ENCODE results near the gene GTF3C6. TPM values are rescaled to one million over a fixed set of nuclear protein-coding genes. Genes with fewer than 3 reads are reported as not detected.
"Not testable (repeated sequence)": the region's sequence is repeated elsewhere in the genome, so short reads cannot be mapped to it uniquely, and the experiment has no call there.

The GTF3C6 gene, protein sequence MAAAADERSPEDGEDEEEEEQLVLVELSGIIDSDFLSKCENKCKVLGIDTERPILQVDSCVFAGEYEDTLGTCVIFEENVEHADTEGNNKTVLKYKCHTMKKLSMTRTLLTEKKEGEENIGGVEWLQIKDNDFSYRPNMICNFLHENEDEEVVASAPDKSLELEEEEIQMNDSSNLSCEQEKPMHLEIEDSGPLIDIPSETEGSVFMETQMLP
- 119 and 122 TPM in 2 replicates for total RNA-seq

DNA sequence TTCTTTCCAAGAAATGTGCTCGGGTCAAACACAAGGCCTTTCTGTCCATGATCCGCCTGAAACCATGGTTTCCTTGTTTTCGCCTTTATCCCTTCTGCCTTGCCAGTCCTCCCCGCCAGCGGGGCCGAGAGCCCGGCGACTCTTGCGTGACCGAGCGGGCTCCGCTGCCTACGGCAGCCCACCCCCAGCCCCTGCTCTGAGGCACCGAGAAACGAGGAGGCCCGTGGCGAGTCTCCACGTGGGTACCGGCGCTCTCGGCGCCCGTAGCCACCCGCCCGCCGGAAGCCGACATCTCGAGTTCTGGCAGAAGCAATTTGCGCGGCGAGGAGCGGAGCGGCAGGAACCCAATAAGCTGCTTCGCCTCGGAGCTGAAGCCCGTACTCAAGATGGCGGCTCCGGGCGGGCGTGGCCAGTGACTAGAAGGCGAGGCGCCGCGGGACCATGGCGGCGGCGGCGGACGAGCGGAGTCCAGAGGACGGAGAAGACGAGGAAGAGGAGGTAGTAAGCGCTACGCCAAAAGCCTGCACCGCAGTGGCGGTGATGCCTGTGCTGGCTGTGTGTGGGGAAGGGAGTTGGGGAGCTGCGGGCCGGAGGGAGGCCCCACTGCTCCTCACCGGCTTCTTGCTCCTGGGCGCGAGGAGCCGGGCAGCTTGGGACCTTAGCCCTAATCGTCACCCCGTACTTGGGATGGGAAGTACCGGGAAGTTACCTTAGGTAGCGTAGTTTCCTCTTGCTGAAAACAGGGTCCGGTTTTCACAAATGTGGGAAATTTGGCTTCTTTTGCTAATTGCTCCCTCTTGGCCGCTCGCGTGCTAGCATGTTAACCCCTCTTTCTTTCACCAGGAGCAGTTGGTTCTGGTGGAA, at the start of gene GTF3C6:
GTF3C6 (plus strand) TSS at position 378 of the 864 bp plus-strand sequence; CDS start at position 442, 64 bp downstream.
- intact Hi-C loops (cut with micrococcal nuclease) = loop anchor here (1.0 kb wide), 4 partner anchors 14 to 143 kb away; partner anchors contain the start of genes AMD1 and CDK19

DNA sequence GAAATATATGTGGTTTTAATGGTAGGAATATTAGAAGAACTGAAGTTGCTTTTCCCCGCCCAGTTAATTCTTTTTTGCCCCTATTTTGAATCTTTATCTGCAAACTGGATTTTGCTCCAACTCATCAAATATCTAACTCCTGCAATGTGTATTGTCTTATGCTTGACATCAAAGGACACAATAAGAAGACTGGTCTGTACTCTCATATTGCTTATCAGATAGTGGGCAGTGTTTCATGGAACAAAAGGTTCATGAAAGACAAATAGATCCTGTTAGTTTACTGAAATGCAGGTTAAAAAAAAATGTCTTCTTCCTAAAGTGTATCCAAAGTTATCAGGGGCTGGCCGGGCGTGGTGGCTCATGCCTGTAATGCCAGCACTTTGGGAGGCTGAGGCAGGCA, 27.7 kb upstream of the GTF3C6 start:
- intact Hi-C loops (cut with micrococcal nuclease) = loop anchor here (2.0 kb wide), 1 partner anchor 14 kb away; no protein-coding TSS in a partner anchor

DNA sequence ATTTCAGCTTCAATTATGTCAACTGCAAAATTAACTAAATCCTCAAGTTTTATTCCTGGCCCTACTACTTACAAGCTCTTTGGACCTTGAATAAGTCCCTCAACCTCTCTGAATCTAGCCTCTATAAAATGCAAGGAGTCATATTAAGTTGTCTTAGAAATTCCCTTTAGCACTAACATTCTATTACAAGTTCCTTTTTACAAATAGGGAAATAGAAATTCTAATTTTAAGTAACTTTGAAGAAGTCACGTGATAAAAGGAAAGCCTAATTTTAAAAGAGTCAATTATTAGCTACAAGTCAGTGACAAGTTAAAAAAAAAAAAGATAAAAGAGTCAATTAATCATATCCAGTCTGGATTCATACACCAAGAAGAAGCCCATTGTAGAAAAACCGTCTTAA, 24.6 kb upstream of the GTF3C6 start:
- intact Hi-C loops (cut with micrococcal nuclease) = no loop called here

DNA sequence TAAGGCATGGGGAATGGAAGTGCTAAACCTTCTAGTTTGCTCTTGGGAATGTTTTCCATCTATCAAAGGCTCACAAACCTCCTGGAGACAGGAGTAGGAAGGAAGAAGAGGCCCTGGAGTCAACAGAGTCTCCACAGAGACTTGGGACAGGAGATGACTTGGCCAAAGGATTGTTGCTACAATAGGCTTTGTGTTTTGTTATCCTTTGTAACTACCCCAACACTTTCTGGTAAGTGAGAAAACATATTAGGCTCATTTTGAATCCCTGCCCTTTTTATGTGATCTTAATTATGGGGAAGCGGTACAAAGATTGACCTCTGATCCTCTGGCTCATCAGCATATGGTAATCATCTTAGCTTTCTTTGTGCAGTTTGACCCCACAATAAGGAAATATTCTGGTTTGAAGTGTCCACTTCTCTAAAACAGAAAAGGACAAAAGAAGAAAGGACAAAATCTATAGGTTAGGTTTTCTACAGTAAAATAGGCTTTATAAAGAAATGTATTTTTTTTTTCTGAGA, 24.1 kb upstream of the GTF3C6 start:
- intact Hi-C loops (cut with micrococcal nuclease) = no loop called here

DNA sequence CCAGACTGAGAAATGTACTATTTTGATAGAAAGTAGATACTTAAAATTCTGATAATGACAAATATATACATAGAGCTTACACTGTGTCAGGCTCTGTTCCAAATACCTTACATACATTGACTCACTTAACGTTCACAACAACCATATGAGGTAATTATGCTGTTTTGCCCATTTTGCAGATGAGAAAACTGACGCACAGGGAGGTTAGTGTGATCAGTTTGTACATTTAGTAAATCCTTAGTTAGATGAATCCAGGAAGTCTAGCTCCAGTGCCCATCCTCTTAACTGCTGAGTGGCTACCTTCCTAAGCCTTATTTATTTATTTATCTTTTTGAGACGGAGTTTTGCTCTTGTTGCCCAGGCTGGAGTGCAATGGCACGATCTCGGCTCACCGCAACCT, 23.3 kb upstream of the GTF3C6 start:
- intact Hi-C loops (cut with micrococcal nuclease) = no loop called here

DNA sequence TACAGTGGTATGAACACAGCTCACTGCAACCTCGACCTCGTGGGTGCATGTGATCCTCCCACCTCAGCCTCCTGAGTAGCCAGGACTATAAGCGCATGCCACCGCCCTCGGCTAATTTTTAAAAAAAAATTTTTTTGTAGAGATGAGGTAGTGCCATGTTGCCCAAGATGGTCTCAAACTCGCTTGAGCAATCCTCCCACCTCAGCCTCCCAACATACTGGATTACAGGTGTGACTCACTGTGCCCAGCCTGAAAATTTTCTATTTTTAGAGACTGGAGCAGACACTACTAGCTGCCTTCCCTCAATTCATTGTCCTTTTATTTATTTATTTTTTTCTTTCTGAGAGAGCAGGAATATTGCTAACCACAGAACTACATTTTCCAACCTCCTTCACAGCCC, 20.3 kb upstream of the GTF3C6 start:
- intact Hi-C loops (cut with micrococcal nuclease) = no loop called here

DNA sequence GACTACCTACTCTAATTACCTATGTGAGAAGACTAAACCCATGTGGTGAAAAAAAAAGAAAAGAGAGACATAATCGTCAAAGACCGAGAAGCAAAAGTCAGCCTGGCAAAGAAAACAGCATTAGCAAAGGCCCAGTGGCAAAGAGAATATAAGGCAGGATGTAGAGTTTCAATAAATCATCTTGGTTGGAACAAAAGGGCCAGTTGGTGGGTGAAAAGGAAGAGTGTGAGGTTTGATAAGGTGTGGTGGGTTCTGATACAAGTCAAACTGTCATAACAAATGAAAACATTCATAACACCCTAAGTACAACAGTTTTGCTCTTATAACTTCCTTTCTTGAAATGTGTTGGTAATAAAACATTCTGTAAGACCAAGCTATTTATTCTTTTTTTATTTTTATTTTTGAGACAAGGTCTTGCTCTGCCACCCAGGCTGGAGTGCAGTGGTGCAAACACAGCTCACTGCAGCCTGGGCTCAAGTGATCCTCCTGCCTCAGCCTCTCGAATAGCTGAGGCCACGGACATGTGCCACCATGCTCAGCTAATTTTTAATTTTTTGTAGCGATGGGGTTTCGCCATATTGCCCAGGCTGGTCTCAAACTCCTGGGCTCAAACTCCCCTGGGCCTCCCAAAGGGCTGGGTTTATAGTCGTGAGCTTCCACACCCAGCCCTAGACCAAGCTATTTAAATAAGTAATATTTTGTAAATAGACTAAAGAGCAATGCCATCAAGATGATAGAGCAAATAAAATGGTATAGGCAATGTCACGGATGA, 18.9 kb upstream of the GTF3C6 start:
- intact Hi-C loops (cut with micrococcal nuclease) = loop anchor here (5.0 kb wide), 1 partner anchor 43 kb away; the partner anchor contains the start of gene RPF2

DNA sequence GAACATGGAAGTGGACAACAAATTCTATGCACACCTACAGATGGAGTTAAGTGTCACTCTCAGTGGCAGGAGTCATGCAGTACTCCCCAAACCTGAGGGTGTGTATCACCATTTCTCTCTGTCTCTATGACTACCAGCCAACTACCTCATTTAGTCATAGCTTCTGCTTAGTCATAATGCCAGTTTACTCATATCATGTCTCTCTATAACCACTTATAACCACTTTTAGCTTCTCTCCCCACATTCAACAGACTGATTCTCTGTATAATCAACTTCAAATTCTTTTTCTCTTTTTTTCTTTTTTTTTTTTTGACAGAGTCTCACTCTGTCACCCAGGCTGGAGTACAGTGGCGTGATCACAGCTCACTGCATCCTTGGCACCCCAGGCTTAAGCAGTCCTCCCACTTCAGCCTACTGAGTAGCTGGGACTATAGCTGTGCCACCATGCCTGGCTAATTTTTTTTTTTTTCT, 13.8 kb upstream of the GTF3C6 start:
- intact Hi-C loops (cut with micrococcal nuclease) = loop anchor here (1.0 to 5.0 kb wide), 8 partner anchors 14 to 487 kb away; partner anchors contain the start of genes CDK19, GTF3C6 and RPF2

DNA sequence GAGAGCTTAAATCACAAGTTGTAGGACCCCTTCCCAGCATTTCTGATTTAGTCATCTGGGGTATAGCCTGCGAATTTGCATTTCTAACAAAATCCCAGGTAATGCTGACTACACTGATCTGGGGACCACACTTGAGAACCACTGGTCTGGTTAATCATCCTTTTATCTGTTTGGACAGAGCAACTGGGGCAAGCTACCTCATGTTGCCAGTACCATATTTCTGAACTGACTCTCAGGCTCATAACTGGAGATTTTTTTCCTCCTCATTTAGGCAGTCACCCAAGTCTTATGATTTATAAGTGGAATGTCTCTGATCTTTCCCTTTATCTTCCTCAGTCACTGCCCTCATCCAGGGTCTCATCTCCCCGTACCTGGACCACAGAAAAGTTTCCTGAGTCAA, 12.0 kb upstream of the GTF3C6 start:
- intact Hi-C loops (cut with micrococcal nuclease) = loop anchor here (5.0 kb wide), 2 partner anchors 44 to 489 kb away; no protein-coding TSS in a partner anchor

DNA sequence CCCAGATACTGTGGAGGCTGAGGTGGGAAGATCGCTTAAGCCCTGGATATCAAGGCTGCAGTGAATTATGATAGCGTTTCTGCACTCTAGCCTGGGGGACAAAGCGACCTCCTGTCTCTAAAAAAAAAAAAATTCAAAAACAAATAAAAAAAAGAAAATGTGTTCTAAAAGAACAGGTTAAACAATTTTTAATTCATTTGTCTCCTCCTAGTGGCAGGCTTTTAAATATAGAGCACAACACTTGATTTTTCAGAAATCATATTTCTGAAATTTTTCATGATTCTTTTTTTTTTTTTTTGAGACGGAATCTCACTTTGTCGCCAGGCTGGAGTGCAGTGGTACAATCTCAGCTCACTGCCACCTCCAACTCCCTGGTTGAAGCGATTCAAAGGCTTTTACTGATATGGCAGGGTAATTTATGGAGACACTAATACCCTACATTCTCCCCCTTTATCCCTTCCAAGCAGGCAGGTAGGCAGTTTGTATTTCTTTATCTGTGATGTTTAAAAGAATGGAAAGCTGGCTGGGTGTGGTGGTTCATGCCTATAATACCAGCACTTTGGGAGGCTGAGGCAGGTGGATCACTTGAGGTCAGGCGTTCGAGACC, 8.7 kb upstream of the GTF3C6 start:
- intact Hi-C loops (cut with micrococcal nuclease) = loop anchor here (1.0 to 5.0 kb wide), 4 partner anchors 47 to 492 kb away; no protein-coding TSS in a partner anchor

DNA sequence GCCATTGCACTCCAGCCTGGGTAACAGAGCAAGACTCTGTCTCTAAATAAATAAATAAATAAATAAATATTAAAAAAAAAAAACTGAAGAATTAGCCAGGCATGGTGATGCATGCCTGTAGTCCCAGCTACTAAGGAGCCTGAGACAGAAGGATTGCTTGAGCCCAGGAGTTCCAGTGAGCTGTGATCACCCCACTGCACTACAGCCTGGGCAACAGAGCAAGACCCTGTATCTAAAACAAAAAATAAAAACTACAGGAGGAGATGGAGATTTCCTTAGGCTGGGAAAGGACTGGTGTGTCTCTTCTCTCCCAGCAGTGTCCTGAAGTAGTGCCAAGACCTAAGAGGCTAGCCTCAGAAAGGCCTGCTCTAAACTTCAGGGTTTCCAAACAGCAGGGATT, 8.1 kb upstream of the GTF3C6 start:
- intact Hi-C loops (cut with micrococcal nuclease) = no loop called here

DNA sequence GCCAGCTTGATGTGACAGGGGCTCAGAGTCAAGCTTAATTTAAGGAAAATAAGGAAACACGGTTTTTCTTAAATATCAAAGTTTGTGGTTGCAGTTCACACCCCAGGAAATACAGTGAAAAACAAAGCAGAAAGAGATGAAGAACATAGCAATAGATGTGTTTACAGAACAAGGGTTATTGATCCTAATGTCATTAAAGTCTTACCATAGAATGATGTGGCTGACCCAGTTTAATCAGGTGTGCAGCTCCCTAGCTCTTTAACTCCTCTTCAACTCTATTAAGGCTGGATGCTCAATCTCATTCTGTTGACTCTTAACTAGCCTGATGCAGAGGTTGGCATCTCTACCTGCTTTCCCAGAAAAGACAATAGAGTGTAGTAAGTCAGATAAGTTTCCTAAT, 7.5 kb upstream of the GTF3C6 start:
- intact Hi-C loops (cut with micrococcal nuclease) = no loop called here

DNA sequence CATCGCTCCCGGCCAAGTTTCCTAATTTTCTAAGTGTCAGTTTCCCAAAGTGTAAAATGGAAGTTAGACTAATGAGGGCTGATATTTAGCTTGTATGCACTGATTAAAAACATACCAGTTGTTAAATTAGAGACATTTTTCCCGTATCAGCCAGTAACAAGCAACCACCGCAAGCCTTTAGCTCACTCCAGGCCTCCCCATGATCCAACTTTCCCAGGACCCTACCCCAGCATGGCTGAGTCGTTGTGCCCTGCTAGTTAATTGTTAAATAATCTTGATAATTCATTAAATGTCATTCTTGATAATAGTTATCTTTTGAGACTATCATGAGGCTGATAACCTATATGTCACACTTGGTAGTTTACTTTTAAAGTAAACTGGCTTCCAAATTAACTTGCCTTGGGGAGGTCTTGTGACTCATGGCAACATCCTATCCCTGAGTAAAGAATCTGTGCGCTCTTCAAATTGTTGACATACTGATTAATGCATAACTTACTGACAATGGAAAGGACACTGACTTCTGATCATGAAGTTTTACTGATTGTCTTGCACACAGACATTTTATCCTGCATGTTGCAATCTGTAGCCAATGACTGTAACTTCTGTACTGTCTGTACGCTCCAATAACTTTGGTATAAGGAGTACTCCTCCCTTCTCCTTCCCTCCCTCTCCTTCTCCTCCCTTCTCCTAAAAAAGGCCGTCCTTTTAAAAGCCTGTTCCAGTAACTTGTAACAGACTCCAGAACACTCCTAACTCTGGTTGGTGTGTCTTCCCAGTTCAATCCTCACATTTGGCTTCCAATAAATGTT, 6.3 kb upstream of the GTF3C6 start:
- intact Hi-C loops (cut with micrococcal nuclease) = no loop called here

DNA sequence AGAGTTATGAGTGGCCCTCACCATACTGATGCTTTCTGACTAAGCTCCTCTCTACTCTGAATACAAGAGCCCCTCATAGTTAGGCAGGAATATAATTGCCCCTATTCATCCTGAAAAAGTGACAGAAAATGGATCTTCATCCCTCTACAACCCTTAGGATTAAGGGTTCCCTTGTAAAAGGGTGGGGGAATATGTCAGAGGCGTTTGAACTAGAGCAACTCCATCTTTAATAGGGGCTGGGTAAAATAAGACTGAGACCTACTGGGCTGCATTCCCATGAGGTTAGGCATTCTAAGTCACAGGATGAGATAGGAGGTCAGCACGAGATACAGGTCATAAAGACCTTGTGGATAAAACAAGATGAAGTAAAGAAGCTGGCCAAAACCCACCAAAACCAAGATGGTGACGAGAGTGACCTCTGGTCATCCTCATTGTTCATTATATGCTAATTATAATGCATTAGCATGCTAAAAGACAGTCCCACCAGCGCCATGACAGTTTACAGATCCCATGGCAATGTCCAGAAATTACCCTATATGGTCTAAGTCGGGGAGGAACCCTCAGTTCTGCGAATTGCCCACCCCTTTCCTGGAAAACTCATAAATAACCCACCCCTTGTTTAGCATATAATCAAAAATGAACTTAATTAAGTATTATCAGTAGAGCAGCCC, 4.7 kb upstream of the GTF3C6 start:
- intact Hi-C loops (cut with micrococcal nuclease) = no loop called here

DNA sequence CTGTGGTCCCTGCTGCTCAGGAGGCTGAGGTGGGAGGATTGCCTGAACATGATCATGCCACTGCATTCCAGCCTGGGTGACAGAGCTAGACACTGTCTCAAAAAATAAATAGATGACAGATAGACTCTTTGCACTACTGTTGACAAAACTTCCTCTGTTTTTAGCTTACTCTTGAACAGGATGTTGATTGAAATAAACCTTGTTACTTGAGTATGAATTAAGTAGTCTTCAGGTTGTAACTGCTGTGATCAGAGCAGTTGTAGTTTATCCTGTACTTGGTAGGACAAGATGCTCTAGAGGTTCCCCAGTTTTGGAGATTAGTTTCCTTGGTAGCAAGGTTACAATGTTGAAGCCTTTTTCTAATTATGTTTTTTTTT, 1.5 kb downstream of the GTF3C6 start:
- intact Hi-C loops (cut with micrococcal nuclease) = no loop called here

DNA sequence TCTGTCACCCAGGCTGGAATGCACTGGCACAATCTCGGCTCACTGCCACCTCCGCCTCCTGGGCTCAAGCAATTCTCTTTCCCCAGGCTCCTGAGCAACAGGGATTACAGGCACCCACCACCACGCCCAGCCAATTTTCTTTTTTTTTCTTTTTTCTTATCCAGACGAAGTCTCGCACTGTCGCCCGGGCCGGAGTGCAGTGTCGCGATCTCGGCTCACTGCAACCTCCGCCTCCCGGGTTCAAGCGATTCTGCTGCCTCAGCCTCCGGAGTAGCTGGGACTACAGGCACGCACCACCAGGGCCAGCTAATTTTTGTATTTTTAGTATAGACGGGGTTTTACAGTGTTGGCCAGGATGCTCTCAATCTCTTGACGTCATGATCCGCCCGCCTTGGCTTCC, 4.1 kb downstream of the GTF3C6 start:
- intact Hi-C loops (cut with micrococcal nuclease) = not testable (repeated sequence)

DNA sequence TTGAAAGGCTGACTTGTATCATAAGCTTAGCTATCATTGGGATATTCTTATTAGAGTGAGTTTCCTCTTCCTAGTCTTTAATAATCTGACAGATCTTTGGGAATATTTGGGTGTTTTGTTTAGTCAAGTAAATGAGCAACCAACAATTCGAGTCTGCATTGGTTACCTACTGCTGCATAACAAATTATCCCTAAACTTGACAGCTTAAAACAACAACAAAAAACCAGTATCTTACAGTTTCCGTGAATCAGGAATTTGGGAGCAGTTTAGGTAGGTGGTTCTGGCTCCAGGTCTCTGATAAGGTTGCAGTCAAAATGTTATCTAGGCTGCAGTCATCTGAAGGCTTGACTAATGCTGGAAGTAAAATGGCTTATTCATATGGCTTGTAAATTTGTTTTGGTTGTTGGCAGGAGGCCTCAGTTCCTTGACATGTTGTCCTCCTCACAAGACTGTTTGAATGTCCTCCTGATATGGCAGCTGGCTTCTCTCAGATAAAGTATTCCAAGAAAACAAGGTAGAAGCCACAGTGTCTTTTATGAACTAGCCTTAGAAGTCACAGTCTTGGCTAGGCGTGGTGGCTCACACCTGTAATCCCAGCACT, 7.2 kb downstream of the GTF3C6 start:
- intact Hi-C loops (cut with micrococcal nuclease) = no loop called here

DNA sequence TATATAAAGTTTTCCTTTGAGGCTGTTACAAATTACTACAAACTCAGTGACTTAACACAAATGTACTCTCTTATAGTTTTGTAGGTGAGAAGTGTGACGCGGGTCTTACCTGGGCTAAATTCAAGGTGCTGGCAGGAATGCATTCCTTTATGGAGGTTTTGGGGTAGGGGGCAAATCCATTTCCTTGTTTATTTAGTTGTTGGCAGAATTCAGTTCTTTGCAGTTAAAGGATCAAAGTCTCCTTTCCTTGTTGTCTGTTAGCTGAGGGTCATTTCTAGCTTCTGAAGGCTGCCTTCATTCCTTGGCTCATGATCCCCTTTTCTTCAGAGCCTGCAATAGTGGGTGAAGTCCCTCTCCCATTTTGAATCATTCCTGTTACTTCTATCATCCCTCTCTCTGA, 10.2 kb downstream of the GTF3C6 start:
- intact Hi-C loops (cut with micrococcal nuclease) = not testable (repeated sequence)

DNA sequence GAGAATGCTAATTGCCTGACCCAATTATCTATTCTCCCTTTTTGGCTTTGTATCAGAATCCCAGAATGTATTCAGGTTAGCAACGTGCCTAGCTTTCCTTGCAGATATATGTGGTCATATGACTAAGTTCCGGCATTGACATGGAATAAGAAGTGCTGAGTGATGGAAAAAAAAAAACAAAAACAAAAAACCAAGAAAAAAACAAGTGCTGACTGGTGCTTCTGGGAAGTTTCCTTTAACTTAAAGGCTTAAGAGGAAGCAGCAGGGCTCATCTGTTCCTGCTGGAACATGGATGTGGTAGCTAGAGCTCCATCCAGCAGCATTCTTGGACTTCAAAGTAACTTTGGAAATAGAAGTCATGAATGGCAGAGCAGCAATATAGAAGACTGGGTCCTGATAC, 13.0 kb downstream of the GTF3C6 start:
- intact Hi-C loops (cut with micrococcal nuclease) = no loop called here
